ENCODE results near the gene MEGF11. TPM values are rescaled to one million over a fixed set of nuclear protein-coding genes. Genes with fewer than 3 reads are reported as not detected.

The MEGF11 gene
- total and polyA plus RNA-seq, 7 donors: 0.04 to 0.05 TPM; not detected in 5

- DNase-seq (no peak), ATAC-seq (no peak)
- no peaks in the 10 kb centered on the region for H3K27me3 ChIP-seq (ENCODE audit: insufficient read depth in 3 of 3, low read length in 2 of 3)
- H3K4me3 ChIP-seq: no peak overlapping the region
- H3K9me3 ChIP-seq: no peaks in the 10 kb centered on the region
- intact Hi-C loops (cut with DNase I): loop anchor here (5.0 kb wide), 2 partner anchors 272 to 767 kb away; no protein-coding TSS in a partner anchor
- H3K36me3 ChIP-seq (ENCODE audit: insufficient read depth in 1 of 2, low read depth in 1 of 2): no peaks in the 10 kb centered on the region
- H3K27ac ChIP-seq: no peak overlapping the region
- WGBS, 3 donors: 45 to 70% (median 63%) methylated on average over 1 of the region's 1 CpG
- no peaks in the 10 kb centered on the region for H3K4me1 ChIP-seq
- TF ChIP-seq CTCF (IDR thresholded peaks at IDR 0.05): no peak
Observed at GRCh38 chr15:65920121-65920520, 333.4 kb downstream of the MEGF11 start.

DNA sequence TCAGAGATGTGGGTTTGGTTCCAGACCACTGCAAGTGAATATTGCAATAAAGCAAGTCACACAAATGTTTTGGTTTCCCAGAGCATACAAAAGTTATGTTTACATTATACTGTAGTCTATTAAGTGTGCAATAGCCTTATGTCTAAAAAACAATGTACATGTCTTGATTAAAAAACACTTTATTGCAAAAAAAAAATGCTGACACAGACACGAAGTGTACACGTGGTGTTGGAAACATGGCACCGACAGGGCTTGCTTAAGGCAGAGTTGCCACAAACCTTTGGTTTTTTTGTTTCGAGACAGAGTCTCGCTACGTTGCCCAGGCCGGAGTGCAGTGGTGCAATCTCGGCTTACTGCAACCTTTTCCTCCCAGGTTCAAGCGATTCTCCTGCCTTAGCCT is 334.2 kb downstream of the MEGF11 start:
- Histone ChIP-seq H3K4me3 (no peak overlapping the region), H3K27ac (no peak overlapping the region), H3K27me3 (ENCODE audit: insufficient read depth in 3 of 3, low read length in 2 of 3) (no peaks in the 10 kb centered on the region), H3K4me1 (no peaks in the 10 kb centered on the region), H3K36me3 (ENCODE audit: insufficient read depth in 1 of 2, low read depth in 1 of 2) (no peaks in the 10 kb centered on the region), H3K9me3 (no peaks in the 10 kb centered on the region)
- TF ChIP-seq CTCF (IDR thresholded peaks at IDR 0.05): no peak
- intact Hi-C loops (cut with DNase I): loop anchor here (5.0 to 10.0 kb wide), 3 partner anchors 268 to 365 kb away; no protein-coding TSS in a partner anchor
- ATAC-seq: no peak
- WGBS, 3 donors: 96% methylated on average over 9 of the region's 9 CpGs
- DNase-seq: no peak

DNA sequence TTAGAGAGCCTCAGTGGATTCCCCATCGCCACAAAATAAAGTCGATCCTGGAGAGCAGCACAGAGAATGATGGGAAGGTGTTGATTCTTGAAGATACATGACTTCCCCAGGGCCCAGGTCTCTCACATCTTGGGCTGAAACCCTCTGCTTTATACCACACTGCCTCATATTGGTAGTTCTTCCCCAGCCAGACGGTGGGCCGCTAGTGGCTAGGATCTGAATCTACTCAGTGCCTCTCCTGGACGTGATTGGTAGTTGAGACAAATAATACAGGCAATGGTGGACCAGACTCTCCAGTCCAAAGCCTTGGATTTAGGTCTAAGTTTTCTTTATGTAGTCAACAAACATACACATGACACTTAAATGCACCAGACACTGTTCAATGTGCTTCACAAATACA is 334.6 kb downstream of the MEGF11 start:
- intact Hi-C loops (cut with DNase I): loop anchor here (5.0 to 10.0 kb wide), 3 partner anchors 268 to 366 kb away; no protein-coding TSS in a partner anchor
- H3K36me3 ChIP-seq (ENCODE audit: insufficient read depth in 1 of 2, low read depth in 1 of 2): no peaks in the 10 kb centered on the region
- ATAC-seq: no peak

DNA sequence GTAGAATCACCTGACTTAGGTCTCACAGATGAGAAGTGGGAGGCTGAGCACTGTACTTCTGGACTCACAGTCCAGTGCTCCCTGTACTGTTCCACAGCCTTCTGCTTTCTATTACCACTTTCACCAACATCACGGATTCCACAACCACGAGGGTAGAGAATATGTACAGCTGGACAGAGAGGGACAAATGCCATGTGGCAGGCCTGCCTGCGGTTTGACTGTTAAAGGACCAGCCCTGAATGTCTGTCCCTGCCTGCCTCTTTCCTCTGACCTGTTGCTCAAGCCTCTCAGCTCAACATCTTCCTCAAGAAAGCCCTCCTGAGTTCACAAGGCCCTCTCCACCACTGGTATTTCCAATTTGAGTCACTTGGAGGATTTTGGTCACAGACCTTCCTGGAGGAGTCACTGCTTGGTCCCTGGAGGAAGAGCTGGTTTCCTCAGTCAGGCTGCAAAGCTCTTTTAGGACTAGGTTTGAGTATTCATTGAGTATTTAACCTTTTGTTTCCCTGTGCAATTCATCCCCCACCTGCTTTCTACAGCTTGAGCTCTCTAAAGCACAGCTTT is 335.1 kb downstream of the MEGF11 start:
- intact Hi-C loops (cut with DNase I): loop anchor here (5.0 to 10.0 kb wide), 3 partner anchors 269 to 366 kb away; no protein-coding TSS in a partner anchor
- DNase-seq (no peak), ATAC-seq (no peak)
- TF ChIP-seq CTCF (IDR thresholded peaks at IDR 0.05): no peak
- no peaks in the 10 kb centered on the region for H3K36me3 ChIP-seq (ENCODE audit: insufficient read depth in 1 of 2, low read depth in 1 of 2)
- H3K4me3 ChIP-seq: no peak overlapping the region
- WGBS, 3 donors: 73 to 77% (median 73%) methylated on average over 3 of the region's 3 CpGs
- no peak overlapping the region for H3K27ac ChIP-seq
- H3K4me1 ChIP-seq: no peaks in the 10 kb centered on the region
- no peaks in the 10 kb centered on the region for H3K27me3 ChIP-seq (ENCODE audit: insufficient read depth in 3 of 3, low read length in 2 of 3)
- H3K9me3 ChIP-seq: no peaks in the 10 kb centered on the region

More for the DNA sequence above, 334.6 kb downstream of the MEGF11 start:
- H3K27ac ChIP-seq: no peak overlapping the region
- WGBS, 3 donors: 95 to 96% (median 95%) methylated on average over 5 of the region's 5 CpGs
- H3K9me3 ChIP-seq: no peaks in the 10 kb centered on the region
- no peaks in the 10 kb centered on the region for H3K4me1 ChIP-seq
- no peak overlapping the region for H3K4me3 ChIP-seq
- DNase-seq: no peak
- TF ChIP-seq CTCF (IDR thresholded peaks at IDR 0.05): no peak
- H3K27me3 ChIP-seq (ENCODE audit: insufficient read depth in 3 of 3, low read length in 2 of 3): no peaks in the 10 kb centered on the region

DNA sequence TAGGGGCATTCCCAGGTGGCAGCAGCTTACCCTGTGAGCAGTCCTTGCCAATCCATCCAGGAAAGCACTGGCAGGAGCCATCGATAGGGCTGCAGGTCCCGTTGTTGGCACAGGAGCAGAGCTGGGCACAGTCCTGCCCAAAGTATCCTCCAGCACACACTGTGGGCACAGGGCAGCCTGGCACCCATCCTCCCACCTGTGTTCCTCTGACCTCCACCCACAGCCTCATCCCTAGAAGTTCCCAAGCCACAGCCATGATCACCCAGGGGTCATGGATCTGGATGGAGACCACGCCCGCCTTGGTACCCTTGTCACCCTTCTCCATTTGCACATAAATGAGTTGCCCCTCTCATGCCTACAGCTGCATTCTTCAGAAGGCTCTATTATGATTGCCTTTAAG is 335.6 kb downstream of the MEGF11 start:
- TF ChIP-seq CTCF (IDR thresholded peaks at IDR 0.05): no peak
- 82 to 89% (median 86%) methylated on average over 4 of the region's 4 CpGs for WGBS, 3 donors
- Histone ChIP-seq H3K36me3 (ENCODE audit: insufficient read depth in 1 of 2, low read depth in 1 of 2) (no peaks in the 10 kb centered on the region), H3K27me3 (ENCODE audit: insufficient read depth in 3 of 3, low read length in 2 of 3) (no peaks in the 10 kb centered on the region), H3K27ac (no peak overlapping the region), H3K9me3 (no peaks in the 10 kb centered on the region), H3K4me3 (no peak overlapping the region), H3K4me1 (no peaks in the 10 kb centered on the region)
- ATAC-seq (no peak), DNase-seq (no peak)
- intact Hi-C loops (cut with DNase I): loop anchor here (5.0 to 10.0 kb wide), 3 partner anchors 269 to 367 kb away; no protein-coding TSS in a partner anchor
